T-helper 22 cell (primary cell): ENCODE measurements around the gene NSUN4.

Source experiments
- DNase-seq: peaks from one replicate; pipeline ENCODE4 v3.0.0-alpha.2; 2020; ENCODE audit warnings: low read depth

Gene NSUN4

GRCh38 chr1:46407636-46408035, 67.0 kb downstream of the NSUN4 start:
- DNase-seq: no peak

GRCh38 chr1:46408356-46409062, 67.9 kb downstream of the NSUN4 start:
- DNase-seq: no peak

GRCh38 chr1:46409063-46409372, 68.4 kb downstream of the NSUN4 start:
- DNase-seq: no peak

- no peak for DNase-seq
These were observed 69.8 kb downstream of the NSUN4 start for GRCh38 chr1:46410156-46411009.

GRCh38 chr1:46411010-46411405, 70.4 kb downstream of the NSUN4 start:
- DNase-seq: no peak
